Right atrium auricular region (tissue), 2 donors: ENCODE data around the gene FGF1. TPM values are rescaled to one million over a fixed set of nuclear protein-coding genes. Genes with fewer than 3 reads are reported as not detected.
"Not testable (repeated sequence)": the region's sequence is repeated elsewhere in the genome, so short reads cannot be mapped to it uniquely, and the experiment has no call there.

Source experiments
- DNase-seq: peaks from one replicate; pipeline ENCODE4 v3.0.0-alpha.2; 2019; ENCODE audit warnings: low spot score
- H3K27ac ChIP-seq, 2 donors: fragments of 200-600 bp; sonication (generic); 1 replicate in 1 of 2; 2 replicates in 1 of 2; pipeline ENCODE4 v1.5.1; 2016 to 2019
- H3K27me3 ChIP-seq, 2 donors: fragments of 200-600 bp; sonication (generic); one replicate each; pipeline versions ENCODE4 v1.5.1 to v1.6.0; 2017 to 2019
- H3K36me3 ChIP-seq: fragments of 200-600 bp; sonication (generic); one replicate; pipeline ENCODE4 v1.5.1; 2016
- H3K4me1 ChIP-seq, 2 donors: fragments of 200-600 bp; sonication (generic); one replicate each; pipeline versions ENCODE4 v1.5.1 to v1.6.0; 2017 to 2019
- H3K4me3 ChIP-seq, 2 donors: fragments of 200-600 bp; sonication (generic); 1 replicate in 1 of 2; 2 replicates in 1 of 2; pipeline ENCODE4 v1.5.1; 2017 to 2019; ENCODE audit warnings: mild to moderate bottlenecking in 1 of 2, moderate library complexity in 1 of 2
- H3K9me3 ChIP-seq, 2 donors: fragments of 200-600 bp; sonication (generic); one replicate each; pipeline ENCODE4 v1.5.1; 2019
- CTCF ChIP-seq, 2 donors: fragments of 200-600 bp; sonication (generic); IDR thresholded peaks; one replicate each; pipeline ENCODE4 v1.5.1; 2019; ENCODE audit warnings: antibody characterized with exemption in 2 of 2
- total RNA-seq, 2 donors: library from RNA; depleted of rRNA; stranded (reverse); fragments of >200 nt; gene quantifications; one replicate each; pipeline ENCODE4 v1.1.0, GENCODE V29; 2016

FGF1 gene
- total RNA-seq, 2 donors from 2014 or later: 35.3 to 47.9 TPM

GRCh38 chr5:142650060-142650459 is 35.8 kb downstream of the FGF1 start:
- H3K4me3 ChIP-seq: no peak overlapping the region
- no peak for DNase-seq
- H3K27ac ChIP-seq: no peak overlapping the region
- H3K9me3 ChIP-seq: no peaks in the 10 kb centered on the region
- H3K27me3 ChIP-seq: no peaks in the 10 kb centered on the region
- no peak for TF ChIP-seq CTCF (IDR thresholded peaks at IDR 0.05)
- no peaks in the 10 kb centered on the region for H3K36me3 ChIP-seq
- H3K4me1 ChIP-seq: peaks cover 0 to 21% of the 10 kb centered on the region in 2 donors

- not testable (repeated sequence) for H3K4me3 ChIP-seq, H3K27ac ChIP-seq, H3K9me3 ChIP-seq, H3K36me3 ChIP-seq, DNase-seq, H3K27me3 ChIP-seq
- peaks cover 0 to 20% of the 10 kb centered on the region in 2 donors for H3K4me1 ChIP-seq
Measured at GRCh38 chr5:142648108-142648507, 37.8 kb downstream of the FGF1 start.

DNA sequence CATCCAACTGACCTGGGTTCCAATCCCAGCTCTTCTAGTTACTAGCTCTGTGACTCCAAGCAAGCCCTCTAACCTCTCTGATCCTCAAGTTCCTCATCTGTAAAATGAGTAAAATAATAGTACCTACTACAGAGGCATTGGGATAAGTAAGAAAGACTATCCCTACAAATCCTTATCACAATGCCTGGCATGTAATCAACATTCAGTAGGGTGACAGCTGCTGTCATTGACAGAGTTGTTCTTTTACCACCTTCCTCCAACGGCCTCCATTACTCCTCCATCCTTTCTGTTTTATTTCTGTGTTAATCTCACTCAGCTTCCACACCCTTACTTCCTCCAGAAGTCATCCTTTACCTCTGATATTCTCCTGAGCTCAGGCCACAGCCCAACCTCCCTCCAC is 40.4 kb downstream of the FGF1 start:
- no peaks in the 10 kb centered on the region for H3K36me3 ChIP-seq
- no peak for TF ChIP-seq CTCF (IDR thresholded peaks at IDR 0.05)
- no peak for DNase-seq
- H3K27ac ChIP-seq: peak overlapping the region in 1 of 2 donors; percentile 73
- no peak overlapping the region for H3K4me3 ChIP-seq
- H3K27me3 ChIP-seq: no peaks in the 10 kb centered on the region
- peaks cover 0 to 20% of the 10 kb centered on the region in 2 donors for H3K4me1 ChIP-seq
- H3K9me3 ChIP-seq: no peaks in the 10 kb centered on the region

DNA sequence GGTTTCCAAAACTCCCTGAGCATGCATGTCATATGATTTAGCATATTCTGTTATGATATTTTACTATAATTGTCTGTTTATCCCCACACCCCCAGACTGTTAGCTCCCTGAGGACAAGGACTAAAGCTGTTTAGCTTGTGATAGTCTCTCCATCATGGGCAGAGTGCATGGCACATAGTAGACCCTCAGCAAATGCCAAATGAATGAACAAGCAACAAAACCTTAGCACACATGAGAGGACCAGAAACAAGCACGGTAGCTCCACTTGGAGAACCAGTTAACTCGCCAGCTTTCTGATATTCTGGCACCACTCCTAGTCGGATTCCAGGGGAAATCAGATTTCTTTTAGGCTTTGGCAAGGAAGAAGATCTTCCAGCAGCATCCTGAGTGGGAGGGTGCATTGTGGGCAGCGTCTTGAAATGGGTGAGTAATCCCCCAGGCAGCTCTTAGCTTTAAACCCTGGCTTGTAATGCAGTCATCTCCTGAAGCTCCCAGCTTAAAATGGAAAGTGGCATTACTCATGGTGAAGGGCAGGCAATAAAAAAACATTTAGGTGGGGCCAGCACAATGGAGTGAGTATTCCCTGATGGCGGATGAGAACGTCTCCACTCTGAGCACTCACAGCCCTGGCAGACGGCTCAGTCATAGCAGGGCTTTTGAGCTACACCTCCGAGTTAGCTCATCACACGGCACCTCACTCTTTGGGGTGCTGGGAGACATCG is 41.1 kb downstream of the FGF1 start:
- H3K27ac ChIP-seq: peak overlapping the region in 1 of 2 donors; percentile 73
- no peaks in the 10 kb centered on the region for H3K36me3 ChIP-seq
- H3K4me3 ChIP-seq: no peak overlapping the region
- H3K4me1 ChIP-seq: peaks cover 0 to 20% of the 10 kb centered on the region in 2 donors
- DNase-seq: peak; percentile 67
- no peaks in the 10 kb centered on the region for H3K9me3 ChIP-seq
- no peaks in the 10 kb centered on the region for H3K27me3 ChIP-seq
- no peak for TF ChIP-seq CTCF (IDR thresholded peaks at IDR 0.05)

- no peak for DNase-seq
- H3K27ac ChIP-seq: peak overlapping the region in 1 of 2 donors; percentile 73
Measured at GRCh38 chr5:142644127-142644526, 41.8 kb downstream of the FGF1 start.

DNA sequence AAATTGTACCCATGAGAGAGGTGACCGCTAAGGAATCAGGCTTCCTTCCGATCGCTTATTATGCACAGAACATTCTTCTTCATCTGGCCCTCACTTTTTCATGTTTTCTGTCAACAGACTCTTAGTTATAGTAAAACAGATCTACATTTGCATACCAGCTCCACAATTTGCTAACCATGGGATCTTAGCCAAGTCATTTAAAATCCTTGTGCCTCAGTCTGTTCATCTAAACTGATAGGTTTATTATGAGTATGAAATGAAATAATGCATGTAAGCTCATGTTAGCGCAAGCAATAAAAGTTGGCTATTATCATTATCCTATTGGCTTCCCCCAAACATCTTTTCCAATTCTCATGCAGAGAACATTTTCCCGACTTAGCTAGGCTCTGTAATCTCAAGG is 42.3 kb downstream of the FGF1 start:
- no peak for TF ChIP-seq CTCF (IDR thresholded peaks at IDR 0.05)
- no peaks in the 10 kb centered on the region for H3K27me3 ChIP-seq
- DNase-seq: no peak
- H3K36me3 ChIP-seq: no peaks in the 10 kb centered on the region
- H3K27ac ChIP-seq: peak overlapping the region in 1 of 2 donors; percentile 73
- peaks cover 0 to 20% of the 10 kb centered on the region in 2 donors for H3K4me1 ChIP-seq
- no peaks in the 10 kb centered on the region for H3K9me3 ChIP-seq
- H3K4me3 ChIP-seq: no peak overlapping the region

More at GRCh38 chr5:142644127-142644526, 41.8 kb downstream of the FGF1 start:
- Histone ChIP-seq H3K4me3 (no peak overlapping the region), H3K36me3 (no peaks in the 10 kb centered on the region), H3K27me3 (no peaks in the 10 kb centered on the region), H3K4me1 (peaks cover 0 to 20% of the 10 kb centered on the region in 2 donors), H3K9me3 (no peaks in the 10 kb centered on the region)
- TF ChIP-seq CTCF (IDR thresholded peaks at IDR 0.05): no peak
